Measurements from ENCODE around the gene CRBN. TPM values are rescaled to one million over a fixed set of nuclear protein-coding genes. Genes with fewer than 3 reads are reported as not detected.
A peak's percentile ranks its signal among the peaks of the same experiment; 100 is the strongest.

Gene CRBN
- total and polyA plus RNA-seq, 9 of the 15 experiments (the other 6 are each of a cell fraction or from before 2014, with no cell fraction given) = 40.8 to 331 (median 57.4) TPM

DNA sequence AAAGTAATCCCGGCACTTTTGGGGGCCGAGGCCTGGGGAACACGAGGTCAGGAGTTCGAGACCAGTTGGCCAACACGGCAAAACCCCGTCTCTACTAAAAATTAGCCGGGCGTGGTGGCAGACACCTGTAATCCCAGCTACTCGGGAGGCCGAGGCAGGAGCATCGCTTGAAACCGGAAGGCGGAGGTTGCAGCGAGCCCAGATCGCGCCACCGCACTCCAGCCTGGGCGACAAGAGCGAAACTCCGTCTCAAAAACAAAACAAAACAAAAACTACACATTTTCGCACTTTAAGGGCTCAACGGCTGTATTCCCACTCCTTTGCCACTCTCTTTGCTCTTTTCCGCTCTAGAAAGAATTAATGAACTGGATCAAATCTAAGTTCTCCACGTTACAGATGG is 53.5 kb downstream of the CRBN start:
- Histone ChIP-seq H3K9me3 (replicated peaks; ENCODE audit: control insufficient read depth, insufficient read depth, low read depth, low read length) (no peaks in the 10 kb centered on the region), H3K4me1 (replicated peaks in 1 of 2; ENCODE audit: control insufficient read depth in 2 of 2, insufficient read depth in 2 of 2, low read length in 2 of 2) (peaks cover 4 to 15% of the 10 kb centered on the region in 2 experiments; a peak in 3 of 5 replicates), H4K20me1 (replicated peaks; ENCODE audit: control insufficient read depth, insufficient read depth, low read length) (no peaks in the 10 kb centered on the region), H3K9ac (ENCODE audit: insufficient read depth in 1 of 2, low read depth in 2 of 2, low read length in 2 of 2) (peak overlapping the region; percentile 99 to 100), H3K9me1 (ENCODE audit: control insufficient read depth, insufficient read depth, low read length) (no peaks in the 10 kb centered on the region), H3K4me2 (ENCODE audit: insufficient read depth, low read length) (peak overlapping the region; percentile 74), H3K79me2 (ENCODE audit: control insufficient read depth, insufficient read depth, low read length) (peaks cover 47% of the 10 kb centered on the region), H3K36me3 (ENCODE audit: control insufficient read depth, insufficient read depth, low read length) (peaks cover 29% of the 10 kb centered on the region), H3K27me3 (ENCODE audit: control insufficient read depth in 2 of 2, insufficient read depth in 2 of 2, low read length in 2 of 2) (no peaks in the 10 kb centered on the region), H2AFZ (ENCODE audit: low read depth, low read length) (peak overlapping the region; percentile 89), H3K4me3 (peak overlapping the region; percentile 94), H3K27ac (ENCODE audit: extremely low read depth, low read depth, low read length) (peak overlapping the region; percentile 98)
- intact Hi-C loops (cut with micrococcal nuclease) (no loop called here), in situ Hi-C loops (cut with MboI) (no loop called here)
- no peak for FAIRE-seq
- ChIA-PET CTCF (ENCODE audit: low intra/inter-chr PET ratio) (interaction anchor here (0.6 kb wide), 1 partner anchor 602 kb away, joined by 3 read pairs; no protein-coding TSS in a partner anchor), POLR2A (no interaction called here)
- BruUV-seq (replicated peaks) = TSS peak; percentile 86
- 76% methylated on average over 24 of the region's 24 CpGs for WGBS (ENCODE audit: insufficient coverage, low coverage, missing lambda C conversion rate)
- DNase-seq (ENCODE audit: extremely low read depth in 1 of 4, low spot score in 3 of 4) = no peak
- no peak for ATAC-seq
- no peak for TF ChIP-seq CCAR2 (IDR thresholded peaks at IDR 0.05; ENCODE audit: low read depth, low read length)
- TF ChIP-seq POLR2G (IDR thresholded peaks at IDR 0.05; ENCODE audit: low read depth, low read length) = no peak
- no peak for TF ChIP-seq CBFA2T2 (conservative IDR thresholded peaks at IDR 0.05)
- TF ChIP-seq RFX7 (CRISPR knock-in tag; IDR thresholded peaks at IDR 0.05) = no peak
- no peak for TF ChIP-seq HDAC2 (IDR thresholded peaks at IDR 0.05)
- TF ChIP-seq KDM5B (IDR thresholded peaks at IDR 0.05; ENCODE audit: insufficient replicate concordance, low read depth, low read length) = no peak
- TF ChIP-seq CEBPB (tag; IDR thresholded peaks at IDR 0.05) = no peak
- no peak for TF ChIP-seq ZFP30 (CRISPR knock-in tag; IDR thresholded peaks at IDR 0.05; ENCODE audit: borderline replicate concordance)
- no peak for TF ChIP-seq TCFL5 (CRISPR knock-in tag; conservative IDR thresholded peaks at IDR 0.05)
- TF ChIP-seq, protein P1, sequence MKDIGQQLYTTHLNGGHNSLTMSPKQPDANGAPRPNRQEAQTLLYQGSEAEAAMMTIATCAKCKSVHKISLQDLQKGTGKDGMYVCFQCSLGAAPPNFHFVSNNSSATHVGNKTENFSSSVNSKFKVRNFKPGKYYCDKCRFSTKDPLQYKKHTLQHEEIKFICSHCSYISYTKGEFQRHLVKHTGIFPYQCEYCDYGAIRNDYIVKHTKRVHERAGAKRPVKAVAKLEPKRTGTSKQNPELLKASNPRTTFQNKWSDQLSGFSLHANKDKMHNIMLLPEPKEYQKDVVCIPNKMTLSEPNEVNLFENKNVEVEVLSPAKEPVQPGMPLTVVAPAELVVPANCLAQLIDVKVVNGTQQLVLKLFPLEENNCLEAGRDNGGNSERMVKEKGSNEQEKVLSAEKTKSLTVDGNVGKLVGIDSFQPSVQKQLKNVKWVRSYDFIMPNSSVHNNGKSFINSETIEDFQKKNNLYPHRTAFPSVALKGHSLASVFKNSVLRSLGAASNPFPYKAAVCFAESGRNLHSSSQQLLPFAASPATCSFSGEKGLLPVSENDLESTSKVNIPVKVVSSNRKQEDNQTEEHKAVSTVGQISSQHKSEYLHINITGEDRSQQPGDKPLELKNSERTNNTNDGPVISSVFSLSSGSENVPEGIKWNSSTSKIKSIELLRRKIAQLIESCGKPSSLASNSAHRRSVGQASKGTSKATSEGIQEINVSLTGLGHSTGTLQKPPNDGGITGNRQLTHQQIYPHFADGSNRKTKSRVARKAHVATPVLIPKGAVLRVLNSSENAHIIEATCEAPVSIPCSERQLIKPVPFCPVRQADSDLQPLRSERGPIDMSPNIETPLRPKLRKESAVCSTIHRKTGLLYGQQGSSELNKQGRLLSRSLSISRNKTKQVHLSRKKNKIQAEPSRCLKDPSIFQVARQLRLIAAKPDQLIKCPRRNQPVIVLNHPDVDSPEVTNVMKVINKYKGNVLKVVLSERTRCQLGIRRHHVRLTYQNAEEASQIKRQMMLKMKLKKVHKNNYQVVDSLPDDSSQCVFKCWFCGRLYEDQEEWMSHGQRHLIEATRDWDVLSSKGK (CRISPR knock-in tag; IDR thresholded peaks at IDR 0.05) = no peak
- no peak for TF ChIP-seq ZBTB1 (CRISPR knock-in tag; IDR thresholded peaks at IDR 0.05; ENCODE audit: borderline replicate concordance, low read depth)
- TF ChIP-seq ASH1L (IDR thresholded peaks at IDR 0.05; ENCODE audit: borderline replicate concordance, low read depth, partially characterized antibody) = no peak
- no peak for TF ChIP-seq KDM4B (IDR thresholded peaks at IDR 0.05; ENCODE audit: borderline replicate concordance in 2 of 2, low read depth in 1 of 2)
- TF ChIP-seq BRD4 (IDR thresholded peaks at IDR 0.05) = no peak
- TF ChIP-seq HDGF (IDR thresholded peaks at IDR 0.05) = no peak
- peak; percentile 93 for TF ChIP-seq THRAP3 (IDR thresholded peaks at IDR 0.05; ENCODE audit: borderline replicate concordance)
- TF ChIP-seq MBD1 (CRISPR knock-in tag; IDR thresholded peaks at IDR 0.05) = peak; percentile 93

Data from K562 (cell line).